SK-N-SH (cell line): ENCODE data around the gene GRM8. TPM values are rescaled to one million over a fixed set of nuclear protein-coding genes. Genes with fewer than 3 reads are reported as not detected.

Experiments
- CTCF ChIP-seq: fragments of 200-600 bp; sonication (generic); IDR thresholded peaks from 2 replicates; pipeline ENCODE4 v1.6.1; 2017; ENCODE audit warnings: antibody characterized with exemption, mild to moderate bottlenecking, moderate library complexity
- EP300 ChIP-seq, 2 experiments: IDR thresholded peaks; 2 replicates each; pipeline versions ENCODE4 v1.4.0 to v1.6.1; 2012; ENCODE audit warnings: borderline replicate concordance in 1 of 2, low read depth in 1 of 2, low read length in 1 of 2
- FOSL2 ChIP-seq: IDR thresholded peaks from 2 replicates; pipeline ENCODE4 v1.4.0; 2012; ENCODE audit warnings: low read depth, mild to moderate bottlenecking, moderate library complexity, borderline replicate concordance
- FOXJ3 ChIP-seq: sonication (generic); formaldehyde crosslinking; IDR thresholded peaks from 2 replicates; pipeline ENCODE4 v1.5.1; 2020; ENCODE audit warnings: mild to moderate bottlenecking, missing genetic modification reagents
- FOXM1 ChIP-seq: IDR thresholded peaks from 2 replicates; pipeline ENCODE4 v1.4.0; 2012; ENCODE audit warnings: low read depth, mild to moderate bottlenecking
- GABPA ChIP-seq: IDR thresholded peaks from 2 replicates; pipeline ENCODE4 v1.4.0; 2012; ENCODE audit warnings: low read depth, mild to moderate bottlenecking
- GATA2 ChIP-seq: sonication (generic); formaldehyde crosslinking; IDR thresholded peaks from 2 replicates; pipeline ENCODE4 v1.5.0; 2020; ENCODE audit warnings: mild to moderate bottlenecking, missing genetic modification reagents
- IRF3 ChIP-seq: fragments of 150-350 bp; IDR thresholded peaks from 2 replicates; pipeline ENCODE4 v1.6.1; 2016; ENCODE audit warnings: mild to moderate bottlenecking, low read depth, low read length
- JUND ChIP-seq: IDR thresholded peaks from 2 replicates; pipeline ENCODE4 v1.4.0; 2012
- MAX ChIP-seq: IDR thresholded peaks from 2 replicates; pipeline ENCODE4 v1.4.0; 2012; ENCODE audit warnings: low read depth
- MXI1 ChIP-seq: IDR thresholded peaks from 2 replicates; pipeline ENCODE4 v1.6.1; 2012; ENCODE audit warnings: mild to moderate bottlenecking, low read depth, low read length, improper control_type of control experiment
- NRF1 ChIP-seq: IDR thresholded peaks from 2 replicates; pipeline ENCODE4 v1.6.1; 2012; ENCODE audit warnings: low read depth, mild to moderate bottlenecking, low read length
- RAD21 ChIP-seq: IDR thresholded peaks from 2 replicates; pipeline ENCODE4 v1.6.1; 2012; ENCODE audit warnings: mild to moderate bottlenecking, low read length
- RFX5 ChIP-seq: IDR thresholded peaks from 2 replicates; pipeline ENCODE4 v1.6.1; 2012; ENCODE audit warnings: mild to moderate bottlenecking, improper control_type of control experiment, low read length
- SIN3A ChIP-seq: IDR thresholded peaks from 2 replicates; pipeline ENCODE4 v1.6.1; 2012; ENCODE audit warnings: low read depth, mild to moderate bottlenecking, low read length, moderate library complexity, borderline replicate concordance
- SMC3 ChIP-seq: IDR thresholded peaks from 2 replicates; pipeline ENCODE4 v1.6.1; 2012; ENCODE audit warnings: low read depth, low read length, improper control_type of control experiment
- TAF1 ChIP-seq: IDR thresholded peaks from 2 replicates; pipeline ENCODE4 v1.6.1; 2012; ENCODE audit warnings: low read depth, mild to moderate bottlenecking, low read length, moderate library complexity, borderline replicate concordance
- TCF12 ChIP-seq: IDR thresholded peaks from 2 replicates; pipeline ENCODE4 v1.4.0; 2012
- USF1 ChIP-seq: IDR thresholded peaks from 2 replicates; pipeline ENCODE4 v1.4.0; 2012; ENCODE audit warnings: low read depth, borderline replicate concordance
- USF2 ChIP-seq: fragments of 150-350 bp; IDR thresholded peaks from 2 replicates; pipeline ENCODE4 v1.6.1; 2017; ENCODE audit warnings: antibody characterized with exemption, low read length, low read depth, borderline replicate concordance
- polyA plus RNA-seq, 3 experiments: library from polyadenylated mRNA; depleted of rRNA; stranded (reverse); fragments of >200 nt; gene quantifications; 2 replicates each; pipeline ENCODE4 v1.2.3, GENCODE V29; 2012

Gene GRM8
- polyA plus RNA-seq, 1 of the 3 experiments (the other 2 are of a cell fraction): 0.10 TPM

GRCh38 chr7:126483972-126484371 lies 768.8 kb downstream of the GRM8 start (continued):
- TF ChIP-seq USF2 (peak; percentile 55; the same call in 1 of the 2 replicates), USF1 (peak; percentile 61; the same call in 1 of the 2 replicates), MXI1 (peak; percentile 97), TAF1 (no peak), SMC3 (no peak), GABPA (no peak), MAX (no peak), EP300 (IDR thresholded peaks at IDR 0.05; ENCODE audit: borderline replicate concordance in 1 of 2, low read depth in 1 of 2, low read length in 1 of 2) (peak; percentile 16 to 100; a peak in 3 of 4 replicates), FOXM1 (no peak), FOSL2 (no peak), FOXJ3 (CRISPR knock-in tag) (peak; percentile 100), RFX5 (no peak; the same call in 1 of the 2 replicates), TCF12 (peak; percentile 68), SIN3A (no peak), RAD21 (no peak), IRF3 (peak; percentile 17; the same call in 1 of the 2 replicates), GATA2 (CRISPR knock-in tag) (peak; percentile 98), CTCF (no peak), JUND (no peak), NRF1 (no peak)
